CD14-positive monocyte (primary cell): ENCODE data around the gene ABT1. TPM values are rescaled to one million over a fixed set of nuclear protein-coding genes. Genes with fewer than 3 reads are reported as not detected.

Experiments
- DNase-seq, 3 donors: peaks; one replicate each; pipeline ENCODE4 v3.0.0-alpha.2; 2011 to 2022
- H2AFZ ChIP-seq: 2 replicates; pipeline ENCODE4 v1.6.0; 2012; ENCODE audit warnings: mild to moderate bottlenecking, low read depth, low read length, inconsistent platforms; ENCODE audit not compliant: insufficient read depth, poor library complexity, severe bottlenecking
- H3K27ac ChIP-seq, 2 donors: 1 replicate in 1 of 2; 2 replicates in 1 of 2; pipeline ENCODE4 v1.5.1; 2012 to 2013; ENCODE audit warnings: low read length in 2 of 2, control low read depth in 1 of 2, inconsistent platforms in 1 of 2, low read depth in 1 of 2, mild to moderate bottlenecking in 1 of 2
- H3K27me3 ChIP-seq, 2 donors: one replicate each; pipeline versions ENCODE4 v1.6.0 to v1.6.1; 2011 to 2013; ENCODE audit warnings: low read length in 2 of 2; ENCODE audit not compliant: control insufficient read depth in 2 of 2, insufficient read depth in 2 of 2
- H3K36me3 ChIP-seq, 2 donors: replicated peaks in 1 of 2; 1 replicate in 1 of 2; 2 replicates in 1 of 2; pipeline versions ENCODE4 v1.5.1 to v1.6.1; 2012 to 2013; ENCODE audit warnings: low read length in 2 of 2, control low read depth in 1 of 2, inconsistent platforms in 1 of 2, mild to moderate bottlenecking in 1 of 2; ENCODE audit not compliant: insufficient read depth in 2 of 2, control insufficient read depth in 1 of 2
- H3K4me1 ChIP-seq, 2 donors: 1 replicate in 1 of 2; 2 replicates in 1 of 2; pipeline versions ENCODE4 v1.5.1 to v1.6.1; 2012 to 2013; ENCODE audit warnings: low read length in 2 of 2, control low read depth in 1 of 2, inconsistent platforms in 1 of 2, mild to moderate bottlenecking in 1 of 2, moderate library complexity in 1 of 2; ENCODE audit not compliant: insufficient read depth in 2 of 2, control insufficient read depth in 1 of 2
- H3K4me2 ChIP-seq: replicated peaks from 2 replicates; pipeline ENCODE3; 2012; ENCODE audit warnings: low read length, moderate library complexity, mild to moderate bottlenecking; ENCODE audit not compliant: poor library complexity, severe bottlenecking; ENCODE audit errors: extremely low read depth
- H3K4me3 ChIP-seq, 3 experiments: fragments of 200-600 bp in 1 of 3; sonication (generic) in 1 of 3; replicated peaks in 1 of 3; 1 replicate in 2 of 3; 2 replicates in 1 of 3; pipeline ENCODE4 v1.5.1; 2011 to 2013; ENCODE audit warnings: low read length in 3 of 3, mild to moderate bottlenecking in 3 of 3, control low read depth in 2 of 3, low read depth in 2 of 3, inconsistent platforms in 1 of 3, moderate library complexity in 1 of 3
- H3K79me2 ChIP-seq: 2 replicates; pipeline ENCODE4 v1.6.0; 2012; ENCODE audit warnings: mild to moderate bottlenecking, control low read depth, inconsistent platforms, low read length, moderate library complexity; ENCODE audit not compliant: insufficient read depth
- H3K9ac ChIP-seq: 2 replicates; pipeline ENCODE4 v1.6.0; 2017; ENCODE audit warnings: low read length, mild to moderate bottlenecking; ENCODE audit not compliant: insufficient read depth, poor library complexity, severe bottlenecking
- H3K9me3 ChIP-seq, 2 donors: replicated peaks in 1 of 2; 1 replicate in 1 of 2; 2 replicates in 1 of 2; pipeline versions ENCODE4 v1.5.1 to v1.6.1; 2012 to 2013; ENCODE audit warnings: low read length in 2 of 2, control low read depth in 1 of 2; ENCODE audit not compliant: control insufficient read depth in 1 of 2, insufficient read depth in 1 of 2
- H4K20me1 ChIP-seq: 2 replicates; pipeline ENCODE4 v1.6.0; 2012; ENCODE audit warnings: mild to moderate bottlenecking, low read length, control low read depth, moderate library complexity; ENCODE audit not compliant: insufficient read depth
- H3K27ac Mint-ChIP-seq, 7 donors: one replicate each; pipeline ENCODE4 v1.8.0; 2020; ENCODE audit warnings: mild to moderate bottlenecking in 7 of 7, mixed read lengths in 7 of 7, moderate library complexity in 6 of 7, inconsistent platforms in 2 of 7
- H3K27me3 Mint-ChIP-seq, 3 donors: one replicate each; pipeline ENCODE4 v1.8.0; 2021 to 2022; ENCODE audit warnings: low read depth in 3 of 3, mild to moderate bottlenecking in 3 of 3, mixed read lengths in 3 of 3, moderate library complexity in 3 of 3, inconsistent platforms in 1 of 3
- H3K36me3 Mint-ChIP-seq, 2 donors: one replicate each; pipeline ENCODE4 v1.8.0; 2020; ENCODE audit warnings: mixed read lengths in 2 of 2, inconsistent platforms in 1 of 2, mild to moderate bottlenecking in 1 of 2
- H3K4me1 Mint-ChIP-seq: one replicate; pipeline ENCODE4 v1.8.0; 2020; ENCODE audit warnings: mild to moderate bottlenecking, mixed read lengths
- H3K4me3 Mint-ChIP-seq, 2 donors: one replicate each; pipeline ENCODE4 v1.8.0; 2020; ENCODE audit warnings: mild to moderate bottlenecking in 2 of 2, mixed read lengths in 2 of 2, moderate library complexity in 1 of 2
- H3K9me3 Mint-ChIP-seq, 7 donors: one replicate each; pipeline ENCODE4 v1.8.0; 2020 to 2022; ENCODE audit warnings: mixed read lengths in 7 of 7, mild to moderate bottlenecking in 6 of 7, moderate library complexity in 6 of 7, inconsistent platforms in 2 of 7
- WGBS: methylation state at CpG from one replicate; pipeline ENCODE4 v1.1.5; 2013; ENCODE audit warnings: missing lambda C conversion rate; ENCODE audit not compliant: insufficient coverage; 5-methylcytosine and 5-hydroxymethylcytosine counted together
- intact Hi-C, 2 donors: fragments of 100-400 bp; cut with micrococcal nuclease; formaldehyde crosslinking; loops; one replicate each; pipeline versions ENCODE4 v1.15.0 to v1.15.1; 2023
- polyA plus RNA-seq, 3 donors: library from polyadenylated mRNA; depleted of rRNA in 1 of 3; unstranded in 2 of 3; stranded (reverse) in 1 of 3; fragments of 300-500 nt in 2 of 3; fragments of >200 nt in 1 of 3; fragmentation: Illumina TruSeq in 2 of 3; gene quantifications; 1 replicate in 2 of 3; 2 replicates in 1 of 3; pipeline ENCODE4 v1.2.3, GENCODE V29; 2012 to 2021
- TF ChIP-seq, protein P1 (sequence below): fragments of 200-600 bp; IDR thresholded peaks from one replicate; pipeline ENCODE4 v1.8.0; 2022; ENCODE audit warnings: antibody characterized with exemption, mild to moderate bottlenecking

The ABT1 gene
- polyA plus RNA-seq, 3 donors, result 11.6 to 40.6 (median 31.7) TPM

DNA sequence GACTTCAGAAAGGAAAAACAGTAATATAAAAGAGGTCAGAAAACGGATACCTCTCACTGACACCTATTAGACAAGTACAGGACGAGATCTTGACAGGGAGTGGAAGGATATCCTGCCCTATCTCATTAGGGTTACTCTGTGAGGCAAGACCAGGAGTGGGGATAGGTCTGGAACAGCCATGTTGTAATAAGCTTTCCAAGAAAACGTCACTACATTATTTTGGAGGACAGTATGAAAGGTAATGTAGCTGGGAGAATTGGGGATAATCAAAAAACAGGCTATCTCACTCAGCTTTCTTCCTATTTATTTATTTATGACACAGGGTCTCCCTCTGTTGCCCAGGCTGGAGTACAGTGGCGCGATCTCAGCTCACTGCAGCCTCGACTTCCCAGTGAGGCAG, 33.3 kb upstream of the ABT1 start:
- no peak overlapping the region for H3K27ac Mint-ChIP-seq
- no peaks in the 10 kb centered on the region for H3K36me3 Mint-ChIP-seq
- no peaks in the 10 kb centered on the region for H3K79me2 ChIP-seq
- no peaks in the 10 kb centered on the region for H3K36me3 ChIP-seq
- H4K20me1 ChIP-seq, result no peaks in the 10 kb centered on the region
- H3K4me3 Mint-ChIP-seq, result no peak overlapping the region
- TF ChIP-seq, protein P1, sequence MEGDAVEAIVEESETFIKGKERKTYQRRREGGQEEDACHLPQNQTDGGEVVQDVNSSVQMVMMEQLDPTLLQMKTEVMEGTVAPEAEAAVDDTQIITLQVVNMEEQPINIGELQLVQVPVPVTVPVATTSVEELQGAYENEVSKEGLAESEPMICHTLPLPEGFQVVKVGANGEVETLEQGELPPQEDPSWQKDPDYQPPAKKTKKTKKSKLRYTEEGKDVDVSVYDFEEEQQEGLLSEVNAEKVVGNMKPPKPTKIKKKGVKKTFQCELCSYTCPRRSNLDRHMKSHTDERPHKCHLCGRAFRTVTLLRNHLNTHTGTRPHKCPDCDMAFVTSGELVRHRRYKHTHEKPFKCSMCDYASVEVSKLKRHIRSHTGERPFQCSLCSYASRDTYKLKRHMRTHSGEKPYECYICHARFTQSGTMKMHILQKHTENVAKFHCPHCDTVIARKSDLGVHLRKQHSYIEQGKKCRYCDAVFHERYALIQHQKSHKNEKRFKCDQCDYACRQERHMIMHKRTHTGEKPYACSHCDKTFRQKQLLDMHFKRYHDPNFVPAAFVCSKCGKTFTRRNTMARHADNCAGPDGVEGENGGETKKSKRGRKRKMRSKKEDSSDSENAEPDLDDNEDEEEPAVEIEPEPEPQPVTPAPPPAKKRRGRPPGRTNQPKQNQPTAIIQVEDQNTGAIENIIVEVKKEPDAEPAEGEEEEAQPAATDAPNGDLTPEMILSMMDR, result no peak
- no peak overlapping the region for H3K4me3 ChIP-seq
- H3K4me2 ChIP-seq, result no peak overlapping the region
- no peak for DNase-seq
- H3K27me3 Mint-ChIP-seq, result peaks cover 1 to 7% (median 1%) of the 10 kb centered on the region in 3 donors
- 100% methylated on average over 1 of the region's 6 CpGs for WGBS
- peaks cover 0 to 2% of the 10 kb centered on the region in 2 donors for H3K27me3 ChIP-seq
- H3K9me3 ChIP-seq, result no peaks in the 10 kb centered on the region
- no peak overlapping the region for H3K27ac ChIP-seq
- peaks cover 0 to 4% (median 0%) of the 10 kb centered on the region in 7 donors for H3K9me3 Mint-ChIP-seq
- H3K4me1 Mint-ChIP-seq, result peaks cover 4% of the 10 kb centered on the region
- H2AFZ ChIP-seq, result no peak overlapping the region
- intact Hi-C loops, result no loop called here
- no peak overlapping the region for H3K9ac ChIP-seq
- H3K4me1 ChIP-seq, result peaks cover 3 to 6% of the 10 kb centered on the region in 2 donors

DNA sequence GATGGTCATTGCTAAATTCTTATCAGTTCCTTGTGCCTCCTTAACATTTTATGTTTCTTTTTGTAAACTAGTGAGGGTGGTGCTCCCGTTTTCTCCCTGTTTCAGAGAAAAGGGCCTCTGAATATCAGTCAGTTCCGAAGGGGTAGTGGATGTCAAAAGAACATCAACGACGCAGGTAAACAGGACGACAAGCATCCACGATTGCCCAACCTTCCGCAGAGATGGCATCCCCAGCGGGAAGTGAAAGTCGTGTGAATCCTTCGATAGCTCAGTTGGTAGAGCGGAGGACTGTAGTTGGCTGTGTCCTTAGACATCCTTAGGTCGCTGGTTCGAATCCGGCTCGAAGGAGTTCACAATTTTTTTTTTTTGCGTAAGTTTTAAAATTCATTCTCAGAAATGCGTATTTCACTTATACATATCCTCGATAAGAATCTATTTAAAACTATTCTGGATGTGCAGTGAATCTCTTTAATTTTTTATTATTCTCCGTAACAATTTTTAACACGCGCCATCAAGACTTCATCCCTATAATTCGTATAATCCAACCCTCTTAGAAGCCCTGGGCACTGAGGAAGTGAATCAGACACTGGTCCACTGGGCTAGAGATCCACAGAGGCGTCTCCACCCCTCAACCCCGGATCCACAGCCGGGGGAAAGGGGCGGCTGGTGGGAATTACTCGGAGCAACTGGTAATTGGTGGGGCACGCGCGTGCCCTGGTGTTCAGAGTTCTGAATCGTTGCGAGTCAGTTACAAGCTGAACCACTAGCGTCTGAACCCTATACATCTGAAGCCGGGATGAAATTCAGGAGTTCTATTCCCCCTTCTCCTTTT, 27.9 kb upstream of the ABT1 start:
- H4K20me1 ChIP-seq, result no peaks in the 10 kb centered on the region
- Mint-ChIP-seq H3K4me3 (peak overlapping the region; percentile 91 to 97), H3K9me3 (peaks cover 0 to 2% (median 0%) of the 10 kb centered on the region in 7 donors), H3K27ac (peak overlapping the region; percentile 59 to 84 (median 81)), H3K27me3 (peaks cover 0 to 21% (median 3%) of the 10 kb centered on the region in 3 donors), H3K4me1 (peaks cover 29% of the 10 kb centered on the region), H3K36me3 (no peaks in the 10 kb centered on the region)
- H3K36me3 ChIP-seq, result no peaks in the 10 kb centered on the region
- H3K27ac ChIP-seq, result peak overlapping the region in 1 of 2 donors; percentile 9
- intact Hi-C loops, result loop anchor here in 1 of 2 donors (5.0 kb wide), 1 partner anchor 37 kb away; no protein-coding TSS in a partner anchor
- peaks cover 17 to 23% of the 10 kb centered on the region in 2 donors for H3K4me1 ChIP-seq
- H3K79me2 ChIP-seq, result no peaks in the 10 kb centered on the region
- 0% methylated on average over 9 of the region's 34 CpGs for WGBS
- TF ChIP-seq, protein P1, result no peak
- DNase-seq, result peak; percentile 92 to 95 (median 93)
- H3K27me3 ChIP-seq, result no peaks in the 10 kb centered on the region
- no peaks in the 10 kb centered on the region for H3K9me3 ChIP-seq
- H3K4me3 ChIP-seq, result peak overlapping the region; percentile 52 to 82 (median 79)
- H3K9ac ChIP-seq, result peak overlapping the region; percentile 33
- H2AFZ ChIP-seq, result peak overlapping the region; percentile 63
- peak overlapping the region; percentile 82 for H3K4me2 ChIP-seq
